HEK293 (cell line): ENCODE data around the gene SWT1.

Experiments used
- SP2 ChIP-seq: fragments of 450-650 bp; formaldehyde crosslinking; IDR thresholded peaks from 2 replicates; pipeline ENCODE4 v1.5.1; 2016; ENCODE audit warnings: missing biosample characterization, missing genetic modification characterization
- YY1 ChIP-seq: fragments of 450-650 bp; formaldehyde crosslinking; IDR thresholded peaks from 2 replicates; pipeline ENCODE4 v1.5.1; 2018; ENCODE audit warnings: missing biosample characterization, missing genetic modification characterization
- ZNF274 ChIP-seq, 2 experiments: fragments of 200-500 bp in 1 of 2; fragments of 450-650 bp in 1 of 2; sonication (Bioruptor generic) in 1 of 2; formaldehyde crosslinking in 1 of 2; IDR thresholded peaks; 2 replicates each; pipeline versions ENCODE4 v1.5.1 to v1.6.1; 2014 to 2016; ENCODE audit warnings: borderline replicate concordance in 1 of 2, inconsistent platforms in 1 of 2, low read length in 1 of 2, missing biosample characterization in 1 of 2, missing genetic modification characterization in 1 of 2
- ZNF626 ChIP-seq: fragments of 450-650 bp; sonication (Bioruptor Pico); formaldehyde crosslinking; IDR thresholded peaks from 2 replicates; pipeline ENCODE4 v1.5.1; 2018; ENCODE audit warnings: missing biosample characterization, missing genetic modification characterization, inconsistent platforms
- TF ChIP-seq, protein P1 (sequence below): fragments of 450-650 bp; formaldehyde crosslinking; IDR thresholded peaks from 2 replicates; pipeline ENCODE4 v1.5.1; 2016; ENCODE audit warnings: missing biosample characterization, missing genetic modification characterization
- TF ChIP-seq, protein P2 (sequence below): fragments of 450-650 bp; formaldehyde crosslinking; IDR thresholded peaks from 2 replicates; pipeline ENCODE4 v1.5.1; 2016; ENCODE audit warnings: missing biosample characterization, missing genetic modification characterization
- TF ChIP-seq, protein P3 (sequence below): fragments of 450-650 bp; formaldehyde crosslinking; IDR thresholded peaks from 2 replicates; pipeline ENCODE4 v1.5.0; 2017; ENCODE audit warnings: missing biosample characterization, missing genetic modification characterization, borderline replicate concordance
- TF ChIP-seq, protein P4 (sequence below): fragments of 450-650 bp; formaldehyde crosslinking; IDR thresholded peaks from 2 replicates; pipeline ENCODE4 v1.5.1; 2016; ENCODE audit warnings: missing biosample characterization, missing genetic modification characterization
- TF ChIP-seq, protein P5 (sequence below): sonication (generic); formaldehyde crosslinking; IDR thresholded peaks from 2 replicates; pipeline ENCODE4 v1.8.1; 2022; ENCODE audit warnings: mild to moderate bottlenecking, moderate library complexity, missing genetic modification reagents
- TF ChIP-seq, protein P6 (sequence below): fragments of 450-650 bp; formaldehyde crosslinking; IDR thresholded peaks from 2 replicates; pipeline ENCODE4 v1.5.1; 2016; ENCODE audit warnings: missing biosample characterization, missing genetic modification characterization
- TF ChIP-seq, protein P7 (sequence below): fragments of 450-650 bp; formaldehyde crosslinking; IDR thresholded peaks from 2 replicates; pipeline ENCODE4 v1.5.1; 2016; ENCODE audit warnings: missing biosample characterization, missing genetic modification characterization
- TF ChIP-seq, protein P8 (sequence below): fragments of 450-650 bp; formaldehyde crosslinking; IDR thresholded peaks from 2 replicates; pipeline ENCODE4; 2016; ENCODE audit warnings: missing biosample characterization, missing genetic modification characterization

DNA sequence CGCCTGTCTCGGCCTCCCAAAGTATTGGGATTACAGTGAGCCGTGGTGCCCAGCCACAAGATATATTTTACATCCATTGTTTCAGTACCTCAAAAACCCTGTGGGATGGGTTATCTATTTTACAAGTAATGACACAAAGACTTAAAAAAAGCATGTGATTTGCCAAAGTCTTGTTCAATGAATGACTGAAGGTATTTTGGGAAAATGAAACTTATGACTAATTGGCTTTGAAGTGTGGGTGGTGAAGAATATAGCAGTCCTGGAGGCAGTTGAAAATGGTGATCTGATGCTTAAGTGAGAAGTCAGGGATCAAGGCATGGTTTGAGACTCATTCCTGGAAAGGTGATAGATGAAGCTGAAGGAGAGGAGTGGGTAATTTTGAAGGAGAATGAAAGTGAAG is 3.0 kb downstream of the SWT1 start:
- TF ChIP-seq, protein P1, sequence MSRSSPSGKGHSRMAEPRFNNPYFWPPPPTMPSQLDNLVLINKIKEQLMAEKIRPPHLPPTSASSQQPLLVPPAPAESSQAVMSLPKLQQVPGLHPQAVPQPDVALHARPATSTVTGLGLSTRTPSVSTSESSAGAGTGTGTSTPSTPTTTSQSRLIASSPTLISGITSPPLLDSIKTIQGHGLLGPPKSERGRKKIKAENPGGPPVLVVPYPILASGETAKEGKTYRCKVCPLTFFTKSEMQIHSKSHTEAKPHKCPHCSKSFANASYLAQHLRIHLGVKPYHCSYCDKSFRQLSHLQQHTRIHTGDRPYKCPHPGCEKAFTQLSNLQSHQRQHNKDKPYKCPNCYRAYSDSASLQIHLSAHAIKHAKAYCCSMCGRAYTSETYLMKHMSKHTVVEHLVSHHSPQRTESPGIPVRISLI (tag by site-specific recombination), result no peak
- TF ChIP-seq, protein P2, sequence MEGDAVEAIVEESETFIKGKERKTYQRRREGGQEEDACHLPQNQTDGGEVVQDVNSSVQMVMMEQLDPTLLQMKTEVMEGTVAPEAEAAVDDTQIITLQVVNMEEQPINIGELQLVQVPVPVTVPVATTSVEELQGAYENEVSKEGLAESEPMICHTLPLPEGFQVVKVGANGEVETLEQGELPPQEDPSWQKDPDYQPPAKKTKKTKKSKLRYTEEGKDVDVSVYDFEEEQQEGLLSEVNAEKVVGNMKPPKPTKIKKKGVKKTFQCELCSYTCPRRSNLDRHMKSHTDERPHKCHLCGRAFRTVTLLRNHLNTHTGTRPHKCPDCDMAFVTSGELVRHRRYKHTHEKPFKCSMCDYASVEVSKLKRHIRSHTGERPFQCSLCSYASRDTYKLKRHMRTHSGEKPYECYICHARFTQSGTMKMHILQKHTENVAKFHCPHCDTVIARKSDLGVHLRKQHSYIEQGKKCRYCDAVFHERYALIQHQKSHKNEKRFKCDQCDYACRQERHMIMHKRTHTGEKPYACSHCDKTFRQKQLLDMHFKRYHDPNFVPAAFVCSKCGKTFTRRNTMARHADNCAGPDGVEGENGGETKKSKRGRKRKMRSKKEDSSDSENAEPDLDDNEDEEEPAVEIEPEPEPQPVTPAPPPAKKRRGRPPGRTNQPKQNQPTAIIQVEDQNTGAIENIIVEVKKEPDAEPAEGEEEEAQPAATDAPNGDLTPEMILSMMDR (tag by site-specific recombination), result no peak
- TF ChIP-seq, protein P3, sequence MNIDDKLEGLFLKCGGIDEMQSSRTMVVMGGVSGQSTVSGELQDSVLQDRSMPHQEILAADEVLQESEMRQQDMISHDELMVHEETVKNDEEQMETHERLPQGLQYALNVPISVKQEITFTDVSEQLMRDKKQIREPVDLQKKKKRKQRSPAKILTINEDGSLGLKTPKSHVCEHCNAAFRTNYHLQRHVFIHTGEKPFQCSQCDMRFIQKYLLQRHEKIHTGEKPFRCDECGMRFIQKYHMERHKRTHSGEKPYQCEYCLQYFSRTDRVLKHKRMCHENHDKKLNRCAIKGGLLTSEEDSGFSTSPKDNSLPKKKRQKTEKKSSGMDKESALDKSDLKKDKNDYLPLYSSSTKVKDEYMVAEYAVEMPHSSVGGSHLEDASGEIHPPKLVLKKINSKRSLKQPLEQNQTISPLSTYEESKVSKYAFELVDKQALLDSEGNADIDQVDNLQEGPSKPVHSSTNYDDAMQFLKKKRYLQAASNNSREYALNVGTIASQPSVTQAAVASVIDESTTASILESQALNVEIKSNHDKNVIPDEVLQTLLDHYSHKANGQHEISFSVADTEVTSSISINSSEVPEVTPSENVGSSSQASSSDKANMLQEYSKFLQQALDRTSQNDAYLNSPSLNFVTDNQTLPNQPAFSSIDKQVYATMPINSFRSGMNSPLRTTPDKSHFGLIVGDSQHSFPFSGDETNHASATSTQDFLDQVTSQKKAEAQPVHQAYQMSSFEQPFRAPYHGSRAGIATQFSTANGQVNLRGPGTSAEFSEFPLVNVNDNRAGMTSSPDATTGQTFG, result no peak
- TF ChIP-seq SP2 (tag by site-specific recombination), result no peak
- TF ChIP-seq, protein P4, sequence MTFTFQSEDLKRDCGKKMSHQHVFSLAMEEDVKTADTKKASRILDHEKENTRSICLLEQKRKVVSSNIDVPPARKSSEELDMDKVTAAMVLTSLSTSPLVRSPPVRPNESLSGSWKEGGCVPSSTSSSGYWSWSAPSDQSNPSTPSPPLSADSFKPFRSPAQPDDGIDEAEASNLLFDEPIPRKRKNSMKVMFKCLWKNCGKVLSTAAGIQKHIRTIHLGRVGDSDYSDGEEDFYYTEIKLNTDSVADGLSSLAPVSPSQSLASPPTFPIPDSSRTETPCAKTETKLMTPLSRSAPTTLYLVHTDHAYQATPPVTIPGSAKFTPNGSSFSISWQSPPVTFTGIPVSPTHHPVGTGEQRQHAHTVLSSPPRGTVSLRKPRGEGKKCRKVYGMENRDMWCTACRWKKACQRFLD (tag by site-specific recombination), result no peak
- TF ChIP-seq, protein P5, sequence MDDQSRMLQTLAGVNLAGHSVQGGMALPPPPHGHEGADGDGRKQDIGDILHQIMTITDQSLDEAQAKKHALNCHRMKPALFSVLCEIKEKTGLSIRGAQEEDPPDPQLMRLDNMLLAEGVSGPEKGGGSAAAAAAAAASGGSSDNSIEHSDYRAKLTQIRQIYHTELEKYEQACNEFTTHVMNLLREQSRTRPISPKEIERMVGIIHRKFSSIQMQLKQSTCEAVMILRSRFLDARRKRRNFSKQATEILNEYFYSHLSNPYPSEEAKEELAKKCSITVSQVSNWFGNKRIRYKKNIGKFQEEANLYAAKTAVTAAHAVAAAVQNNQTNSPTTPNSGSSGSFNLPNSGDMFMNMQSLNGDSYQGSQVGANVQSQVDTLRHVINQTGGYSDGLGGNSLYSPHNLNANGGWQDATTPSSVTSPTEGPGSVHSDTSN, result no peak
- TF ChIP-seq, protein P6, sequence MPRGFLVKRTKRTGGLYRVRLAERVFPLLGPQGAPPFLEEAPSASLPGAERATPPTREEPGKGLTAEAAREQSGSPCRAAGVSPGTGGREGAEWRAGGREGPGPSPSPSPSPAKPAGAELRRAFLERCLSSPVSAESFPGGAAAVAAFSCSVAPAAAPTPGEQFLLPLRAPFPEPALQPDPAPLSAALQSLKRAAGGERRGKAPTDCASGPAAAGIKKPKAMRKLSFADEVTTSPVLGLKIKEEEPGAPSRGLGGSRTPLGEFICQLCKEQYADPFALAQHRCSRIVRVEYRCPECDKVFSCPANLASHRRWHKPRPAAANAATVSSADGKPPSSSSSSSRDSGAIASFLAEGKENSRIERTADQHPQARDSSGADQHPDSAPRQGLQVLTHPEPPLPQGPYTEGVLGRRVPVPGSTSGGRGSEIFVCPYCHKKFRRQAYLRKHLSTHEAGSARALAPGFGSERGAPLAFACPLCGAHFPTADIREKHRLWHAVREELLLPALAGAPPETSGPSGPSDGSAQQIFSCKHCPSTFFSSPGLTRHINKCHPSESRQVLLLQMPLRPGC (tag by site-specific recombination), result no peak
- TF ChIP-seq, protein P7, sequence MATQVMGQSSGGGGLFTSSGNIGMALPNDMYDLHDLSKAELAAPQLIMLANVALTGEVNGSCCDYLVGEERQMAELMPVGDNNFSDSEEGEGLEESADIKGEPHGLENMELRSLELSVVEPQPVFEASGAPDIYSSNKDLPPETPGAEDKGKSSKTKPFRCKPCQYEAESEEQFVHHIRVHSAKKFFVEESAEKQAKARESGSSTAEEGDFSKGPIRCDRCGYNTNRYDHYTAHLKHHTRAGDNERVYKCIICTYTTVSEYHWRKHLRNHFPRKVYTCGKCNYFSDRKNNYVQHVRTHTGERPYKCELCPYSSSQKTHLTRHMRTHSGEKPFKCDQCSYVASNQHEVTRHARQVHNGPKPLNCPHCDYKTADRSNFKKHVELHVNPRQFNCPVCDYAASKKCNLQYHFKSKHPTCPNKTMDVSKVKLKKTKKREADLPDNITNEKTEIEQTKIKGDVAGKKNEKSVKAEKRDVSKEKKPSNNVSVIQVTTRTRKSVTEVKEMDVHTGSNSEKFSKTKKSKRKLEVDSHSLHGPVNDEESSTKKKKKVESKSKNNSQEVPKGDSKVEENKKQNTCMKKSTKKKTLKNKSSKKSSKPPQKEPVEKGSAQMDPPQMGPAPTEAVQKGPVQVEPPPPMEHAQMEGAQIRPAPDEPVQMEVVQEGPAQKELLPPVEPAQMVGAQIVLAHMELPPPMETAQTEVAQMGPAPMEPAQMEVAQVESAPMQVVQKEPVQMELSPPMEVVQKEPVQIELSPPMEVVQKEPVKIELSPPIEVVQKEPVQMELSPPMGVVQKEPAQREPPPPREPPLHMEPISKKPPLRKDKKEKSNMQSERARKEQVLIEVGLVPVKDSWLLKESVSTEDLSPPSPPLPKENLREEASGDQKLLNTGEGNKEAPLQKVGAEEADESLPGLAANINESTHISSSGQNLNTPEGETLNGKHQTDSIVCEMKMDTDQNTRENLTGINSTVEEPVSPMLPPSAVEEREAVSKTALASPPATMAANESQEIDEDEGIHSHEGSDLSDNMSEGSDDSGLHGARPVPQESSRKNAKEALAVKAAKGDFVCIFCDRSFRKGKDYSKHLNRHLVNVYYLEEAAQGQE (tag by site-specific recombination), result no peak
- TF ChIP-seq YY1 (tag by site-specific recombination), result no peak
- TF ChIP-seq ZNF274 (IDR thresholded peaks at IDR 0.05; ENCODE audit: low read length), result no peak
- TF ChIP-seq ZNF274 (tag by site-specific recombination; IDR thresholded peaks at IDR 0.05; ENCODE audit: borderline replicate concordance), result no peak
- TF ChIP-seq, protein P8, sequence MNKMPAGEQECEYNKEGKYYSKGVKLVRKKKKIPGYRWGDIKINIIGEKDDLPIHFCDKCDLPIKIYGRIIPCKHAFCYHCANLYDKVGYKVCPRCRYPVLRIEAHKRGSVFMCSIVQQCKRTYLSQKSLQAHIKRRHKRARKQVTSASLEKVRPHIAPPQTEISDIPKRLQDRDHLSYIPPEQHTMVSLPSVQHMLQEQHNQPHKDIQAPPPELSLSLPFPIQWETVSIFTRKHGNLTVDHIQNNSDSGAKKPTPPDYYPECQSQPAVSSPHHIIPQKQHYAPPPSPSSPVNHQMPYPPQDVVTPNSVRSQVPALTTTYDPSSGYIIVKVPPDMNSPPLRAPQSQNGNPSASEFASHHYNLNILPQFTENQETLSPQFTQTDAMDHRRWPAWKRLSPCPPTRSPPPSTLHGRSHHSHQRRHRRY, result no peak
- TF ChIP-seq ZNF626 (tag by site-specific recombination), result no peak
